ENCODE measurements around the gene TMCC2. TPM values are rescaled to one million over a fixed set of nuclear protein-coding genes. Genes with fewer than 3 reads are reported as not detected.

The TMCC2 gene
- total RNA-seq, 1 donor from 2014 or later: 10.6 TPM

GRCh38 chr1:205210756-205211168 is 17.0 kb upstream of the TMCC2 start:
- H3K27me3 ChIP-seq (ENCODE audit: insufficient read depth, low read length): no peaks in the 10 kb centered on the region
- H3K4me3 ChIP-seq (ENCODE audit: insufficient read depth, low read depth, low read length): peak overlapping the region; percentile 87
- FAIRE-seq (no peak), DNase-seq (ENCODE audit: low read depth) (no peak)
- Mint-ChIP-seq H3K27ac (ENCODE audit: unreplicated experiment) (peak overlapping the region; percentile 92), H3K4me3 (ENCODE audit: unreplicated experiment) (peak overlapping the region; percentile 99), H3K9me3 (ENCODE audit: unreplicated experiment) (no peaks in the 10 kb centered on the region), H3K4me1 (ENCODE audit: low read depth, unreplicated experiment) (peaks cover 3% of the 10 kb centered on the region), H3K36me3 (ENCODE audit: low read depth, unreplicated experiment) (no peaks in the 10 kb centered on the region), H3K27me3 (ENCODE audit: low read depth, unreplicated experiment) (no peaks in the 10 kb centered on the region)
- no peaks in the 10 kb centered on the region for H3K36me3 ChIP-seq (ENCODE audit: insufficient read depth, low read length)
- no peaks in the 10 kb centered on the region for H3K9me3 ChIP-seq (ENCODE audit: insufficient read depth, low read depth, low read length)
- peaks cover 47% of the 10 kb centered on the region for H3K79me2 ChIP-seq (ENCODE audit: insufficient read depth, low read length)
- H3K4me1 ChIP-seq (ENCODE audit: insufficient read depth, low read length): peaks cover 9% of the 10 kb centered on the region
- TF ChIP-seq, protein P1, sequence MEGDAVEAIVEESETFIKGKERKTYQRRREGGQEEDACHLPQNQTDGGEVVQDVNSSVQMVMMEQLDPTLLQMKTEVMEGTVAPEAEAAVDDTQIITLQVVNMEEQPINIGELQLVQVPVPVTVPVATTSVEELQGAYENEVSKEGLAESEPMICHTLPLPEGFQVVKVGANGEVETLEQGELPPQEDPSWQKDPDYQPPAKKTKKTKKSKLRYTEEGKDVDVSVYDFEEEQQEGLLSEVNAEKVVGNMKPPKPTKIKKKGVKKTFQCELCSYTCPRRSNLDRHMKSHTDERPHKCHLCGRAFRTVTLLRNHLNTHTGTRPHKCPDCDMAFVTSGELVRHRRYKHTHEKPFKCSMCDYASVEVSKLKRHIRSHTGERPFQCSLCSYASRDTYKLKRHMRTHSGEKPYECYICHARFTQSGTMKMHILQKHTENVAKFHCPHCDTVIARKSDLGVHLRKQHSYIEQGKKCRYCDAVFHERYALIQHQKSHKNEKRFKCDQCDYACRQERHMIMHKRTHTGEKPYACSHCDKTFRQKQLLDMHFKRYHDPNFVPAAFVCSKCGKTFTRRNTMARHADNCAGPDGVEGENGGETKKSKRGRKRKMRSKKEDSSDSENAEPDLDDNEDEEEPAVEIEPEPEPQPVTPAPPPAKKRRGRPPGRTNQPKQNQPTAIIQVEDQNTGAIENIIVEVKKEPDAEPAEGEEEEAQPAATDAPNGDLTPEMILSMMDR (IDR thresholded peaks at IDR 0.05; ENCODE audit: insufficient read depth, low read depth, low read length): no peak
- peak overlapping the region; percentile 92 for H3K4me2 ChIP-seq (ENCODE audit: low read length)
- H2AFZ ChIP-seq (ENCODE audit: low read depth, low read length): peak overlapping the region; percentile 92
- peak overlapping the region; percentile 95 for H3K9ac ChIP-seq (ENCODE audit: low read length)
- H3K27ac ChIP-seq (ENCODE audit: low read depth, low read length): peak overlapping the region; percentile 88
- H4K20me1 ChIP-seq (ENCODE audit: insufficient read depth, low read length): peaks cover 7% of the 10 kb centered on the region

DNA sequence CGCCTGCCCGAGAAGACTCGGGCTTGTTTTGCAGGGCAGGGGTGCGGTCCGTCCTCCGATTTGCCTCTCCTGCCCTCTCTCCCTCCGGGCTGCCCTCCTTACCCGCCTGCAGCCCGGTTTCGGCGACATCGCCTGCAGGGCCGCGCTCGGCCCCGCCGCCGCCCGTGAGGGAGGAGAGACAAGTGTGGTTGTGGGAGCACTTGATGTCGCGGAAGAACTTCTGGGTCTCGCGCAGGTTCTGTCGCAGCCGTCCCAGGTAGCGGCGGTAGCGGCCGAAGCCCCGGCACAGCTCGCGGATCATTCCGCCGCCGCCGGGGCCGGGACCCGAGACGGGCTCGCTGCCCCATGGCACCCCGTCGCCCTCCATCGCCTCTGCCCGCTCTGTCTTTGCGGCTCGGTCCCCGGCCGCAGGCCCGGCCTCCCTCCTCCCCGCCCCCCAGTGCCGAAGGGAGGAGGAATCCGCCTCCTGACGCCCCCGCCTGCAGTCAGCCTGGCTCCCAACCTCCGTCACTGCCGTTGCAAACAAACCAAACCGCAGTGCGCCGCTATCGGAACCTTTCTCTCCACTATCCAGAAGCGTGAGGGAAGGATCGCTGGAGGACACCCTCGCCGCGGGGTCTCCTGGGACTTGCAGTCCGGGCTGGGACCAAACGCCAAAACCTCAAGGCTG is 16.4 kb upstream of the TMCC2 start, which contains the start of gene DSTYK:
DSTYK (minus strand) TSS at position 534 of the 670 bp plus-strand sequence; CDS start at position 367, 167 bp downstream.
- no peaks in the 10 kb centered on the region for H3K9me3 ChIP-seq (ENCODE audit: insufficient read depth, low read depth, low read length)
- peaks cover 7% of the 10 kb centered on the region for H4K20me1 ChIP-seq (ENCODE audit: insufficient read depth, low read length)
- H3K36me3 ChIP-seq (ENCODE audit: insufficient read depth, low read length): no peaks in the 10 kb centered on the region
- DNase-seq (ENCODE audit: low read depth) (peak; percentile 95), FAIRE-seq (no peak)
- peak within 1 kb of the TSS; percentile 92 for H3K4me2 ChIP-seq (ENCODE audit: low read length)
- peaks cover 9% of the 10 kb centered on the region for H3K4me1 ChIP-seq (ENCODE audit: insufficient read depth, low read length)
- H3K9ac ChIP-seq (ENCODE audit: low read length): peak within 1 kb of the TSS; percentile 95
- peaks cover 44% of the 10 kb centered on the region for H3K79me2 ChIP-seq (ENCODE audit: insufficient read depth, low read length)
- H3K27ac ChIP-seq (ENCODE audit: low read depth, low read length): peak within 1 kb of the TSS; percentile 88
- H3K9me3 Mint-ChIP-seq (ENCODE audit: unreplicated experiment): no peaks in the 10 kb centered on the region
- peak within 1 kb of the TSS; percentile 87 for H3K4me3 ChIP-seq (ENCODE audit: insufficient read depth, low read depth, low read length)
- TF ChIP-seq, protein P1 (IDR thresholded peaks at IDR 0.05; ENCODE audit: insufficient read depth, low read depth, low read length): no peak
- TF ChIP-seq EZH2 (IDR thresholded peaks at IDR 0.05; ENCODE audit: insufficient read depth, low read length): no peak
- H3K27ac Mint-ChIP-seq (ENCODE audit: unreplicated experiment): peak within 1 kb of the TSS; percentile 92
- peak within 1 kb of the TSS; percentile 92 for H2AFZ ChIP-seq (ENCODE audit: low read depth, low read length)
- peak within 1 kb of the TSS; percentile 99 for H3K4me3 Mint-ChIP-seq (ENCODE audit: unreplicated experiment)
- peaks cover 3% of the 10 kb centered on the region for H3K4me1 Mint-ChIP-seq (ENCODE audit: low read depth, unreplicated experiment)
- no peaks in the 10 kb centered on the region for H3K36me3 Mint-ChIP-seq (ENCODE audit: low read depth, unreplicated experiment)
- no peaks in the 10 kb centered on the region for H3K27me3 Mint-ChIP-seq (ENCODE audit: low read depth, unreplicated experiment)
- no peaks in the 10 kb centered on the region for H3K27me3 ChIP-seq (ENCODE audit: insufficient read depth, low read length)

Measured in astrocyte (in vitro differentiated cells and primary cell).